Stimulated activated CD8-positive, alpha-beta memory T cell treated with anti-CD3 and anti-CD28 coated beads, Interleukin-4, amount 100 ng/mL, for 4 hours (primary cell): ENCODE results near the gene CERS1.

Experiments
- DNase-seq, 2 donors: peaks; one replicate each; pipeline ENCODE4 v3.0.0-alpha.2; 2020; ENCODE audit warnings: low read depth in 2 of 2, low spot score in 1 of 2

CERS1 gene, protein sequence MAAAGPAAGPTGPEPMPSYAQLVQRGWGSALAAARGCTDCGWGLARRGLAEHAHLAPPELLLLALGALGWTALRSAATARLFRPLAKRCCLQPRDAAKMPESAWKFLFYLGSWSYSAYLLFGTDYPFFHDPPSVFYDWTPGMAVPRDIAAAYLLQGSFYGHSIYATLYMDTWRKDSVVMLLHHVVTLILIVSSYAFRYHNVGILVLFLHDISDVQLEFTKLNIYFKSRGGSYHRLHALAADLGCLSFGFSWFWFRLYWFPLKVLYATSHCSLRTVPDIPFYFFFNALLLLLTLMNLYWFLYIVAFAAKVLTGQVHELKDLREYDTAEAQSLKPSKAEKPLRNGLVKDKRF

DNA sequence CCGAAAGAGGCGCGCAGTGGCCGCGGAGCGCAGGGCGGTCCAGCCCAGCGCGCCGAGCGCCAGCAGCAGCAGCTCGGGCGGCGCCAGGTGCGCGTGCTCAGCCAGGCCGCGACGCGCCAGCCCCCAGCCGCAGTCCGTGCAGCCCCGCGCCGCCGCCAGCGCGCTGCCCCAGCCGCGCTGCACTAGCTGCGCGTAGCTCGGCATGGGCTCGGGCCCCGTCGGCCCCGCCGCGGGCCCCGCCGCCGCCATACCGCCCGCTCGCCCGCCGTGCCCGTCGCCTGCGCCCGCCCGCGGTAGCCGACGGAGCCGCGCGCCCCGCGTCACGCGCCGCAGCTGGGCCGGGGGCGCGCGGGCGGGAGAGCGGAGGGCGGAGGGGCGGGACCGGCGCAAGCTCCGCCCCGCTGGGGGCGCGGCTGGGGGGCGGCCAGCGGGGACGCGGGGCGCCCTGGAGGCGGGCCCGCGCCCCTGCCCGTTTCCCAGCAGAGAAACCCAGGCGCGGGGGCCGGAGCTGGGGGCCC, at the start of gene CERS1:
Gene CERS1 (minus strand): TSS at position 335 of the 518 bp plus-strand sequence. CDS start 86 bp downstream, at position 249.
- DNase-seq, result no peak

DNA sequence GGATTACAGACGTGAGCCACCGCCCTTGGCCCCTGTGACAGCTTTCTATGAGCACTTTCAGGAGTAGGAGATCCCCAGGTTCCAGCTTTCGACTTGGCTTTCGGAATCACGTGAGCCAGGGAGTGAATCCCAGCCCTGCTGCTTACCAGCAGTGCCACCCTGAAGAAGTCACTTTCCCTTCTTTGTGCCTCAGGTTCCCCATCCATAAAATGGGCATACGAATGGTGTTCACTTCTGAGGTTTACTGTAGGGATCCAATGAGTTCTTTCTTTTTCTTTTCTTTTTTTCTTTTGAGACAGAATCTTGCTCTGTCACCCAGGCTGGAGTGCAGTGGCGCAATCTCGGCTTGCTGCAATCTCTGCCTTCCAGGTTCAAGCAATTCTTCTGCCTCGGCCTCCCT, 49.3 kb upstream of the CERS1 start:
- DNase-seq, result no peak

DNA sequence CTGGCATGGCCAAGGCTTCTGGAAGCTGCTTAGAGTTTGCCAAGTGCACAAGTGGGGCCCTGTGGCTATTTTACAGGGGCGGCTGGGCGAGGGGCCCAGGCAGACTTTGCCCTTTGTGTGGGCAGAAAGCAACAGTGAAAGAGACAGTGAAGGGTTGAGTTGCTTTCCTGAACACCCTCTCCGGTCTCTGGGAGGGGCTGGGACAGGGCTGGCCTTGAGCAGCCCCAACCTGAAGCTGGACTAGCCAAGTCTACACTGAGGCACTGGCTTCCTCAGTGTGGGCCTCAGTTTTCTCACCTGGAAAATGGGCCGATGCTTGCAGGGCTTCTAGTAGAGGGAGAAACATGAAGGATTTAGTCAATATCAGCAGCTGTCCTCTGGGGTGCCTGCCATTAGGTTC, 47.5 kb upstream of the CERS1 start:
- DNase-seq, result no peak

DNA sequence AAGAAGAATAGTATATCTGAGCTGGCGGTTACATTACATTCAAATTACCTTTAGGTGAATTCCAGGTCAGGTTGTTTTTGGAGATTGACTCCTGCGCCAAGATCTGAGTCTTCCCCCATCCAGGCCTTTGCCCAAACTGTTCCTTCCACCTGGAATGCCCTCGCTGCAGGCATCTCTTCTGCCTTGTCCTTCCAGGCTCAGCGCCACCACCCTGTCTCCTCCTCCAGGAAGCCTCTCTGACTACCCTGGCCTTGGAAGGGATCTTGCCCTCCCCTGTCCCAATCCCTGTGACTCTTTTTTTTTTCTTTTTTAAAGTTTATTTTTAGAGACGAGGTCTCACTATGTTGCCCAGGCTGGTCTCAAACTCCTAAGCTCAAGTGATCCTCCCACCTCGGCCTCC, 46.7 kb upstream of the CERS1 start:
- DNase-seq, result no peak

DNA sequence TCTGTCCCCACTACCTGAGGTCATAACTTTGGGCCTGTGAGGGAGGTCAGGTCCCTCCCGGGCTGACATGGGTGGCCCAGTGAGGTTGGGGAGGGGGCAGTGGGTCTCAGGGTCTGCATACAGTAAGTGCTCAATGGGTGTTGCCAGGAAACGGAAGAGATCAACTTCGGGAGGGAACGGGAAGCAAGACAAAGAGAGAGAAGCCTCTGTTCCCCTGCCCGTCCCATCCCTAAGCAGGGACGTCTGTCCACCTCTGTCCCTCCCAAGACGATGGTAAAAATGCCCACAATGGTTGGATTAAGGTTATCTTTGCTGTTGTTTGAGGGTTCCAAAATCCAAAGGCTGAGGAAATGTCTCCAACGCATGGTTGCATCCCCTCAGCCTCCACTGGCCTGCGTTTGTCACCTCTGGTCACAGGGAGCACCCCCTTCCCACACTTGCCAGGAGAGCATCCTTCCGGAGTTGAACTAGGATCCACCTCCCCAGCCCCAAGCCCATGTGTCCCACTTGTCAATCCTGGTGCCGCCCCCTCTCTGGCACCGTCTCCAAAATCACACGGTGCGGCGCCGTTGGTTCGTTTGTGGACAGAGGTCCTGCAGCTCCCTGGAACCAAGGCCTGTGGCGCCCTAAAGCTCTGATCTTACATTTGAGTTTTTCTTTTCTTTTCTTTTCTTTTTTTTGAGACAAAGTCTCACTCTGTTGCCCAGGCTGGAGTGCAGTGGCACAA, 45.8 kb upstream of the CERS1 start:
- DNase-seq, result no peak

DNA sequence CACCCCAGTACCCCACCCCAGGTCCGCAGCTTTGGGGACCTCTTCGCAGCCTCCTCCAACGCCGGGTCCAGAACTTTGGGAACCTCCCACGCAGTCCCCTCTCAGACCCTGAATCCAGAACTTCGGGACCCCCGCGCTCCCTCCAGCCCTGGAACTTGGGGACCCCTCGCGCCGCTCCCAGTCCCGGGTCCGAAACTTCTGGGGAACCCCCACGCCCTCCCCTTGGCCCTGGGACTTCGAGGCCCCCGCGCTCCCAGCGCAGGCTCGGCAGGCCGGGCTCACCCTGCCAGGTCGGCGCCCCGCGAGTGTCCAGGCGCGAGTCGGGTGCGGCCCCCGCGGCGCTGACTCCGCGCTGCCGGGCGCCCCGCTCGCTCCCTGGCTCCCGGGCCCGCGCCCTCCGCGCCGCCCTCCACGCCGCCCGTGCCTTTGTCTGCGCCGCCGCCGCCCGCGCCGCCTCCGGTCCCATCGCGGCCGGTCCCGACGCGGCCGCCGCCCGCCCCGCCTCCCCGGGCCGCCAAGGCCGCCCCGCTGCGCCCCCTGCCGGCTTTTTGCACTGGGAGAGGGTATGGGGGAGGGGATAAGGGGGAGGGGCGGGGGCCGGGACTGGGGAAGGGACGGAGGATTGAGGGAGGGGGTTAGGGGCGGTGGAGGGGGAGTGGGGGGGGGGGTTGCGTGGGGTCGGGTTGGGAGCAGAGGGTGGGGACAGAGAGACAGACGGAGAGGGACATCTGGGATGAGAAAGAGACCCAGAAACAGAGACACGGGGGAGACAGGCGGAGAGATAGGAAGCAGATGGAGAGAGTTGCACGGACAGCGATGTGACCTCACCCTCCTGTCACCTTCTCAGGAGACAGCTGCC, 45.0 kb upstream of the CERS1 start, which contains the start of gene HOMER3:
Gene HOMER3 (minus strand): TSS at position 449 of the 859 bp plus-strand sequence. CDS start 2,235 bp downstream, outside the sequence.
- DNase-seq, result peak; percentile 40 to 61

DNA sequence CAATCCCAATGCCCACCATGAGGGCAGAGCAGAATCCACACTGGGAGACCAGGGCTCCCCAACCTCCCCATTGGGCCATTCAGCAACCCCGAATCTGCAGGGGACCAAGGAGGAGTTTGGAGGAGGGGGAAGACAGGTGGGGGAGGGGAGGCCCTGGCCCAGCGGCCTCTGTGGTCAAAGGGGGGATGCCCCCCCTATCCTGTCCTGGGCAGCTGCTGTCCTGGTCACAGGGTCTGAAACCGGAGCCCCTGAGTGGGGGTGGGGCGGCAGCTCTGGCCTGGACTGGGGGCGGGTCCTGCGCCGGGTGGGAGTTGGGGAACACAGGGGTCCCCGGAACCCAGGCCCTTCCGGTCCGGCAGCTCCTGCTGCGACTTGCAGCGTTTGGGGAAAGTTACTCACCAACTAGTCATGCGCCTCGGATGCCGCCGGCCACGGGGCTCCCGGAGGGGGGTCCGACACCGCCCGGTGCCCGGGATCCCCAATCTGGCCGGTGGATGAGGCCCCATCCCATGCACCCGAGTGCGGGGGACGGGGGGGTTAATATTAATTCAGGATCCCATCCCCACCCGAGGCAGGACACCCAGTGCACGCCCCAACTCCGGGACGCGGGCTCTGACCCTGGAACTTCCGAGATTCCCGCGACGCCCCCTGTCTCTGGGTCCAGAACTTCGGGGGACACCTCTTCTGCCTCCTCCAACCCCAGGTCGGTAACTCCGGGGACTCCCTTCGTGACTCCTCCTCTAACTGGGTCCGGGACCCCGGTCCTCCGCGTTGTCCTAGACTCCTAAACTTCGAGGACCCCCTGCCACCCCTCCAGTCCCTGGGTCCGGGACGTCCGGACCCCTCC, 44.2 kb upstream of the CERS1 start:
- no peak for DNase-seq

DNA sequence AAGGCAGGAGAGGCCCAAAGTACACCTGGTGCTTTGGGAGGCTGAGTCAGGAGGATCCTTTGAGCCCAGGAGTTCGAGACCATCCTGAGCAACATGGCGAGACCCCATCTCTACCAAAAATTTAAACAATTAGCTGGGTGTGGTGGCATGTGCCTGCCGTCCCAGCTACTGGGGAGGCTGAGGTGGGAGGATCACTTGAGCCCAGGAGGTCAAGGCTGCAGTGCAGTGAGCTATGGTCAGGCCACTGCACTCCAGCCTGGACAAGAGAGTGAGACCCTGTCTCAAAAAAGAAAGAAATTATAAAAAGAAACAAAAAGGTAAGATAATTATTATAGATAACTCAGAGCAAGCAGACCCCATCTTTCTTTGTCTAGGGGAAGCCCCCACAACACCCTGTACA, 43.2 kb upstream of the CERS1 start:
- DNase-seq, result no peak

DNA sequence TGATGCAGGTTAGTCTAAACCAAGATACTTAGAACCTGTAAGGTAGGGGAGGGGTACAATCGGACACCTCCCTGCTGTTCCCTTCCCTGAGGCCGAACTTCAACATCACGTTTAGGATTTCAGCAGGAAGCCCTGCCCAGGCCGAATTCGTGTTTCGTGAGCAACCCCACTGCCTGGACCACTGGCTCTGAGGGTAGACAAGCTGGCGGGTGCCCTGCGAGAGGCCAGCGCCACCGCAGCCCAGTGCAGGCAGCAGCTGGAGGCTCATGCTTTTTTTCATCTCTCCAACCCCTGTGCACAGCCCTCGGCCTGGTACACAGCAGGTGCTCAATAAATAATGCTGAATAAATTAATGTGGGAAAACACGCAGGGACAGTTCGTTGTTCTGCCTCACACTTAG, 37.3 kb upstream of the CERS1 start:
- DNase-seq, result no peak

DNA sequence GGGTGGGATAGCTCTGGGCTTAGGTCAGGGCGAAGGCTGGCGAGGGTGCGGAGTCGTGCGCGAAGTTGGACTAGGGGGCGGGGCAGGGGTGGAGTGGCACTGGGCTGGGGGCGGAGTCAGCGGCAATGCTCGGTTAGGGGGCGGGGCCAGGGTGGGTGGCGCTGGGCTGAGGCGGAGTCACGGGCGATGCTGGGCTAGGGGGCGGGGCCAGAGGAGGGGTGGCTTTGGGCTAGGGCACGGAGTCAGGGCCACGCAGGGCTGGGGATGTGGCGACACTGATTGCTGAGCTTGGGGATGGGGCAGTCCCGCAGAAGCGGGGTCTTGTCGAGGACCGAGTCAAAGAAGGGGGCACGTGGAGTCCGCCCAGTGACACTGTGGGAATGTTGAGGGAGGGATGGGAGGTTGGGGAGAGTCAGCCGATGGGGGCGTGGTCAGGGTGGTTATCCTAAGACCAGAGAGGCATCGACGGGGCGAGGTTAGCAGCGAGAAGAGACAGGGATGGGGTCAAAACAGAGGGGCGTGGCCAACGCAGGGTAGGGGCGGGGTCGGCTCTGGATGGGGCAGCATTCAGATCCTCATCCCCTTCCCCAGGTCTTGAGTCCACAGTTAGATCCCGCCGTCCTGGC, 36.4 kb upstream of the CERS1 start:
- DNase-seq, result peak; percentile 60 to 64

DNA sequence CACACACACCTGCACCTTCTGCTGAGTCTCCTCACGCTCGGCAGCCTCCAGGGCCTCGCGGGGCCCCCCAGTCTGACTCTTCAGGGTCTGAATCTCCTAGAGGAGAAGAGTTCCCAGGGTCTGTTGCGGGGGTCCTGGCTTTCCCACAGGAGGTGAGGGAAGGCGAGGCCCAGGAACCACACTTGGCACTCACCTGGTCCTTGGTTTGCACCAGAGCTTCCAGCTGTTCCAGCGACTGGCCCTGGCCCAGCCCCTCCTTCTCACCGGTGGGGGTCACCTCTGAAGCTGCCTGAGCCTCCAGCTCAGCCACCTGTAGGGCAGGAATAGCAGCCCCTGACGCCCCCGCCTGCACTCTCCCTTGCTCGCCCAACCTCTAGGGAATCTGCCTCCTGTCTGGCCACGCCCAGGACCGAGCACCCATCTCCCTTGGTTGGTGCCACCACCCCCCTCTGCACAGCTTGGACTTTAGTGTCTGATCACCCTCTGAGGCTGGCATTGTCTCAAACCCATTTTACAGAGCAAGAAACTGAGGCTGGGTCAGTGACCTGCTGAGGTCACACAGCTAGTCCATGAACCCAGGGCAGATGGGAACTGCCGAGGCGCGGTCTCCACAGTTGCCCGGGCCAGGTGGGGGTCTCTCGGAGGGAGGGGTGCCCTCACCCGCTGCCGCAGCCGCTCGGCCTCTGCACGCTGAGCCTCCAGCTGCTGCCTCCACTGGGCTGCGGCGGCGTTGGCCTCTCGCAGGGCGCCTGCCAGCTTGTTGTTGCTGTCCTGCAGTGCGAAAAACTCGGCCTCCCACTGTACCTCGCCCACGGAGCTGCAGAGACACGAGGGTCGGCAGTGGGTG, 35.6 kb upstream of the CERS1 start:
- no peak for DNase-seq

DNA sequence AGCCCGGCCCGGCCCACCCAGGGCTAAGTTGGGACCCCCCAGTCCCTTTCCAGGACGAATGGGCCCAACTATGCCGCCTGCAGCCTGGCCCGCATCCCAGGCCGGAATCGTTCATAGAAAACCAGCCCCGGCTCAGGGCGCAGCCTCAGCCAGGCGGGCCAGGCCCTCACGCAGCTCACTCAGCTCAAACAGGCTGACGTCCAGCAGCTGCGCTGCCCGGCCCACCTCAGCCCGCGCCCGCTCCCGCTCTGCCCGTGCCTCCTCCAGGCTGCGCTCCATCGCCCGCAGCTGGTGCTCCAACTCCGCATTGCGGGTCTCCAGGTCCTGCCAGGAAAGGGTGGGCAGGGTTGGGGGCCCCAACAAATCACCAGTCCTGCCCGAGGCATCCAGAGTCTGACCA, 33.4 kb upstream of the CERS1 start:
- no peak for DNase-seq

DNA sequence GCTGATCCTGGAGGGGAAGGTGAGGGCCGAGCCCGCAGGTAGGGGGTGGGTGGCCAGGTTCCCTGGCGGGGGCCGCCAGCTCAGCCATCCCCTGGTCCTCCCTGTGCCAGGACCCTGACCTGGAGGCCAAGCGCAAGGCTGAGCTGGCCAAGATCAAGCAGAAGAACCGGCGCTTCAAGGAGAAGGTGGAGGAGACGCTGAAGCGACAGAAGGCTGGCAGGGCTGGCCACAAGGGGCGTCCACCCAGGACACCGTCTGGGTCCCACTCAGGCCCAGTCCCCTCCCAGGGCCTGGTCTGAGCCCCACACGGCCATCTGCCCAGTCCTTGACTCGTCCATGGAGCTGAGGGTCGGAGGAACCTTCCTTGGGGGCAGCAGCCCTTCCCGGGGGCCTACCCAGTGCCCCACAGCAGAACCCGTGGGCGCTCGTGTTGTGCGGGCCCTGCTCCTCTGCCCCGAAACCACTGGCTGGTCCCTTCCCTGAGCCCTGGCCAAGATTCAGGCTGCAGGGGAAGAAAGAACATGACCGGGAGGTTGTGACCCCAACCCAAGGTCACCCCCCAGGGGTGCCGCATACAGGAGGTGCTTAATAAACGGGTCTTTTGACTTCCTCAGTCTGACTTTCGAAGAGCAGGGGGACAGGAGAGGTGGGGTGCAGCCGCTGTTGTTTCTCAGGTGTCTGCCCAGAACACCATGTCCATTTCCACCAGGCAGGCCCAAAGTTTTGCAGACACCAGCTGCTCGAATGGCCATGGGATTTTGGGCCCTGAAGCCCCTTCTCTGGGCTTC, 32.3 kb upstream of the CERS1 start:
- no peak for DNase-seq

DNA sequence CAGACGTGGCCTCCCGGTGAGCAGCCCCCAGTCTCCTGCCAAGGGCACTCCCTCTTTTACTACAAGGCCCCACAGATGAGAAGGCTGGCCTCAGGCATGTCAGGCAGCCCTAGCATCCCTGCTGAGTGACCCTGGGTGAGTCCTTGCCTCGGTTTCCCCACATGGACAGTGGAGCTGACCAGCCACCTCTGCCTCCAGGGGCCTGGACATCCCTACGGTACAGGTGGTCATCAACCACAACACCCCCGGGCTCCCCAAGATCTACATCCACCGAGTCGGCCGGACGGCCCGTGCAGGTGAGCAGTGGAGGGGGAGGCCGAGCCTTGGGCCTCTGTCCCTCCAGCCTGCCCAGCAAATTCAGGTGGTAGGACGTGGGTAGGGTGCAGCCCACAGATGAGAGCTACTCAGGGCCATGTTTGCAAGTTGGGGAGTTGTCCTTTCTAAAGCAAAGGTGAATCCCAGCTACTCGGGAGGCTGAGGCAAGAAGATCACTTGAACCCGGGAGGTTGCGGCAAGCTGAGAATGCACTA, 28.8 kb upstream of the CERS1 start:
- DNase-seq, result no peak

DNA sequence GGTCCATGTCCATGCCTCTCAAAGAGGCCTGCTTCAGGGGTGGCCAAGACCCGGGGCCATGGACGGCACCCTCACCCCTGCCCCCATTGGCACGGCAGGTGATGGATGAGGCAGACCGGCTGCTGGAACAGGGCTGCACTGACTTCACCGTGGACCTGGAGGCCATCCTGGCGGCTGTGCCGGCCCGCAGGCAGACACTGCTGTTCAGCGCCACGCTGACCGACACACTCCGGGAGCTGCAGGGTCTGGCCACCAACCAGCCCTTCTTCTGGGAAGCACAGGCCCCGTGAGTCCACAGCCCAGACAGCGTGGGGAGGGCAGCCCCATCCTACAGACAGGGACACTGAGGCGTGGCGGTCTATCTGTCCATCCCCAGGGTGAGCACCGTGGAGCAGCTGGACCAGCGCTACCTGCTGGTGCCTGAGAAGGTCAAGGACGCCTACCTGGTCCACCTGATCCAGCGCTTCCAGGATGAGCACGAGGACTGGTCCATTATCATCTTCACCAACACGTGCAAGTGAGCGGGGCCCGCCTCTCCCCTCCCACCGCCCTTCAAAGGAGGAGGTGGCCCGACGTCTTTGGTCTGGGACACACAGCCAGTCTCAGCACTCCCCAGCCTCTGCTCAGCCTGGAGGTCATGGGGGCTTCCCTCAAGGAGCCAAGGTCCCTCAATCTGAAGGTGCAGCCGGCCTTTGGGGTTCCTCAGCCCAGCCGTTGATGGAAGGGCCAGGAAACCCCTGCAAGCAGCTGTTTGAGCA, 26.4 kb upstream of the CERS1 start:
- DNase-seq, result no peak

DNA sequence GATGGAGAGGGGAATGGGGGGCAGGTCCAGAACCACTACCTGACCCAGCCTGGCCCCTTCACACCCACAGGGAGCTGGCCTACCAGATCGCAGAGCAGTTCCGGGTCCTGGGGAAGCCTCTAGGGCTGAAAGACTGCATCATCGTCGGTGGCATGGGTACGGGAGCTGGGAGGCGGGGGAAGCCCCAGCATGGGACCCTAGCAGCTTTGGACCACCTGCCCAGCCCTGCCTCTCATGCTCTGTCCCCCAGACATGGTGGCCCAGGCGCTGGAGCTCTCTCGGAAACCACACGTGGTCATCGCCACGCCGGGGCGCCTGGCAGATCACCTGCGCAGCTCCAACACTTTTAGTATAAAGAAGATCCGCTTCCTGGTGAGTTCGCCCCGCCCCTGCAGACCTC, 25.6 kb upstream of the CERS1 start:
- no peak for DNase-seq

DNA sequence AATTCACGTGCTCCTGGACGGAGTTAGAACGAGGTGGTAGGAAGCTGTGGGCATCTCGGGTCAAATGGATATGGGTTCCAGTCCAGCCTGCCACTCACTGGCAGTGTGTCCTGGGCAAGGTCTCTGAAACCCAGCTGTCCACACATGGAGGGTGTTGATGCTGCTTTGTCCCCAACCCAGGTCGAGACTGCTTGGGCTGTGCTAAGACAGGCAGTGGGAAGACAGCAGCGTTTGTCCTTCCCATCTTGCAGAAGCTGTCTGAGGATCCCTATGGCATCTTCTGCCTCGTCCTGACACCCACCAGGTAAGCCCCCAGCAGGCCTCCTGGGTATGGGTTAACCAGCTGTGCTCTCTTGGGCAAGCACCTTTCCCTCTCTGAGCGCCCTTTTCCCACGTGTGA, 24.4 kb upstream of the CERS1 start:
- no peak for DNase-seq

DNA sequence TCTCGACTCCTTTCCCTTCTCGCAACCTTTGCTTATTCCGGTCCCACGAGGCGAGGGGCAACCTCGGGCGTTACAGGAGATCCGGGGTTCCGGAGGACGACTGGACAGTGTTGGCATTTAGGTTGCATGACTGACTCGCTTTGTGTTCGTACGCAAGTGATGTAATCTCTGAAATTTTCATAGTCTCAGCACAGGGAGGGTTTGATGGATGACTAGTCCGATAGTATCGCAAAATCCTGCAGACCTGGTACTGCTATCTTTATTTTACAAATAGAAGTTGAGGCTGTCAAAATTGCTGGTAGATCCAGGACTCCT, 23.9 kb upstream of the CERS1 start:
- no peak for DNase-seq
